Activated CD8-positive, alpha-beta memory T cell treated with anti-CD3 and anti-CD28 coated beads for 48 hours (primary cell): ENCODE results near the gene STPG4.
"Not testable (repeated sequence)": the region's sequence is repeated elsewhere in the genome, so short reads cannot be mapped to it uniquely, and the experiment has no call there.

Experiments
- DNase-seq, 3 experiments: peaks; one replicate each; pipeline ENCODE4 v3.0.0-alpha.2; 2020; ENCODE audit warnings: low read depth in 2 of 3, low spot score in 2 of 3

The STPG4 gene, protein sequence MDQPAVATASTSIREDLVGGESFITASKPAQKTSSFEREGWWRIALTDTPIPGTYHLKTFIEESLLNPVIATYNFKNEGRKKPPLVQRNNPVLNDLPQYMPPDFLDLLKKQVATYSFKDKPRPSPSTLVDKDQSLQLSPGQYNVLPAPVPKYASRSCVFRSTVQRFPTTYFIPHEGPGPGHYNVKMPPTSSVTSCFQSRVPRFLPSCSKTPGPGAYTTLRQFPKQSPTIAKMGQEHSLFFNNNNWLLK

DNA sequence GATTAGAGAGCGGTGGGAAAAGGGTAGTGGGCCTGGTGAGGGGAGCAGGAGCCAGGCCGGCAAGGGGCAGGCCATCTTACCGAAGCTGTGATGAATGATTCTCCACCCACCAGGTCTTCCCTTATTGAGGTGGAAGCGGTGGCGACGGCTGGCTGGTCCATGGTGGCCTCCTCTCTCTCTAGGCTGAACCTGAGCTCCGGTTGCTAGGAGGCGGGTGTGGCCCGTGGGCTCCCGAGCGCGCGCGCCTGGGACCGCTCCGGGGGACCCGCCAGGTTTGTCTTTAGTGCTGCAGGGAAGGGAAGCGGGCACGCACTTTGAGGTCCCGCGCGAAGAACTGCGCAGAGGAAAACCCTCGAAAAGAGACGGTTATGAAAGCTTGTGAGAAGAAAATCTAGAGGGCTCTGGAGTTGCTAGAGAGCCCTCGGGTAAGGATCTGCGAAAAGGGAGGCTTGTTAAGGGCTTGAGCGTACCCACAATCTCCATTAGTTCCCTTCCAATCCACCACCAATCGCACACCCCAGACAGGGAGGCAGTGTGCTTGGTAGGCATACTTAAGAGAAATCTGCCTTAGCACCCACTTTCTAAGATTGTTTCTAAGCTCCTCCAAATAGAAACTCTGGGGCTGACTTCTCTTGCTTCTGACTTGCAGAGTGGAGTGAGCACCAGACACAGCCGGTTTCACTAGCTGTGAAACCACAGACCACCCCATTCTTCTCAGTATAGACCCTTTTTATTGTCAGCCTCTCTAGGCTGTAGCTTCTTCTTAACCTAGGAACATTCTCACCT lies at the start of gene STPG4:
Gene STPG4, minus strand, starts transcription at position 218 of the 786 bp plus-strand sequence. Its CDS starts 57 bp downstream, at position 161.
- DNase-seq, result no peak

DNA sequence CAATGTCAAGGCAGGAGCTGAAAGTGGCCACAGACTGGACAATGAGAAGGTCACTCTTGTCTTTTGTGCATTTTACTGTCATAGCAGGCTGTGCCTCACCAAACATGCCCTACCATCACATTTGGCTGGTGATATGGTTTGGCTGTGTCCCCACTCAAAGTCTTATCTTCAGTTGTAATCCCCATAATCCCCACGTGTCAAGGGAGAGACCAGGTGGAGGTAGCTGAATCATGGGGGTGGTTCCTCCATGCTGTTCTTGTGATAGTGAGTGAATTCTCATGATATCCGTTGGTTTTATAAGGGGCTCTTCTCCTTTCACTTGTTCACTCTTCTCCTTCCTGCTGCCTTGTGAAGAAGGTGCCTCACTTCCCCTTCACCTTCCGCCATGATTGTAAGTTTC lies 49.6 kb upstream of the STPG4 start:
- no peak for DNase-seq

DNA sequence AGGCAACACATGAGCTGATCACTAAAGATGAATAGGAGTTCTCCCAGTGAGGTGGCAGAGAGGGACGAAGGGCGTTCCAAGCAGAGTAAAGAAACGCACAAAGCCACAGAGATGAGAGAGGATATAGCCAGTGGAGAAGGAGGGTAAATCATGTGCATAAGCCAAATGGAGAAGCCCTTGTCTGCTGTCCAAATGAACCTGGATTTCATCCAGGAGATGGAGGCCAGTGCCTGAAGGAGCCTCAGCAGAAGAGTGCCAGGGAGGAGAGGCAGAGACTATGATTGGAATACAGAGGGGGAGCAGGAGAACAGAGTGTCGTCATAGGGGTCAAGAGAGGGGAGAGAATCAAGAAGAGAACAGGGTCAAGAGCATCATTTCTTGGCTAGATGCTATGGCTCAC lies 48.9 kb upstream of the STPG4 start:
- no peak for DNase-seq

DNA sequence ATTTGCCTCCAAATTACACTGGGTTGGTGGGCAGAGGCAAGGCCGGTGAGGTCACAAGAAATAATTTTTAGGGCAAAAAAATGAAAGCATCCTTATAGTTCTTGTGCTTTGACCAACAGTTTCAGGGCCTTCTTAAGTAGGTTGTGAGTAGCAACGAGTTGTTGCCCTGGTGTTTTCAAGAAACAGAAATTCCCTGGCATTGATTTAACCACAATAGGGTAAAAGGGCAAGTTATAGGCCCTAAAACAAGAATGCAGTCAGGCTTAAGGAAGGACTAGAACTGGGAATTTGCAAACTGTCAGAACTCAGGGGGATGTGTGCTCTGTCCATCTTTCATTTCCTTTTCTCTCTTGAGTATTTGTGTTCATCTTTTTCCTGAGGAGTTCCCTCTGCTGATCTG lies 46.1 kb upstream of the STPG4 start:
- DNase-seq, result no peak

DNA sequence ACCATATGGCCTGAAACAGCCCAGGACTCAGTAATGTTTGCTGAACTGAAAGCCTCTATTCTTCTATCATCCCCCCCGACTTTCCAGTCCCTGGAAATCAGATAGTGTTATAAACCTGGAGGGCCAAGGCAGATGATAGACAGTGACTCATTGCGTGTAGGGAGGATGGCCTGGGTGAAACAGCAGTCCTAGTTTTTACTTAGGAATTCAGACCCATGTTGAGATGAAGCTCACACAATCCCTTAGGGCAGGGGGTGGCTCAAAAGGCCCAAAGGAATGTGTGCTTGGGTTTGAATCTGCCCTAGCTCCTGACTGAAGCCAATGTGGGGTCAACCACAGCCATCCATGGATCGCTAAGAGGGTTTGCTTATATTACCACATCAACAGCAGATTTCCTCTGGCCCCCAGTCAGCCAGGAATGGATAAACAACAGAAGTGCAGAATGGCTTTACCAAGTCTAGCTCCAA lies 43.9 kb upstream of the STPG4 start:
- DNase-seq, result no peak

DNA sequence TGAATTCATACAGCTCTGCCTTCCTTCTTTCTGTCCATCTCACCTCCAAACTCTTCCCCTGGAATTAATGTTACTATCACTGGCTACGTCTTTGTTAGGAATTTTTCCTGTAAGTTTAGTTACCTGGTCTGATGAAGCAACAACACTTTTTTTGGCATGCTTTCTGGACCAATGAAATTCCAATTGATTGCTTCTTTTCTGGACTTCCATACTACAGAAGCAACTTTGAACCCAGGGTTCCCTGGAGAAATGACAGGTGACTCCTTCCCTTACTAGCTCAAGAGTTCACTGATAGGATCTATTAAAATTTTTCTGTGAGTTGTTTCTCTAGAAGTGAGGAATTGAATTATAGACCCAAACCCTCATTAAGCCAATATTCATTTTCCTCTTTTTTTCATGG lies 41.4 kb upstream of the STPG4 start:
- no peak for DNase-seq

DNA sequence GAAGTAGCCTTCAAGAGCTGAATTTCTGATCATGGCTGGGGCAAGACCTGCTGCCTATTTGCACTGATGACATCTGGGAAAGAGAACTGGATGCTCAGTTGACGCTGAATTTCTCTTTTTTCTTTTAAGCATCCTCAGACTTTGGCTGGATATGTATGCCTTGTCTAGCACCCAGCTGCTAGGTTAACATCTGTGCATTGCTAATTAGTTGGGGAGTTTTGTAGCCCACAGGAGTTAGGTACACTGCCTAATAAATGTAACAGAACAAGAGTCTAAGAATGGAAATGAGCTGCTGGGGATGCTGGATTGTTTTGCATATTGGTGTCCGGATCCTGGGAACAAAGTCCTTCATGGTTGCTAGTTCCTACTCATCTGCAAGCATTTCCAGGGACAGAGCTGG lies 40.9 kb upstream of the STPG4 start:
- no peak for DNase-seq

DNA sequence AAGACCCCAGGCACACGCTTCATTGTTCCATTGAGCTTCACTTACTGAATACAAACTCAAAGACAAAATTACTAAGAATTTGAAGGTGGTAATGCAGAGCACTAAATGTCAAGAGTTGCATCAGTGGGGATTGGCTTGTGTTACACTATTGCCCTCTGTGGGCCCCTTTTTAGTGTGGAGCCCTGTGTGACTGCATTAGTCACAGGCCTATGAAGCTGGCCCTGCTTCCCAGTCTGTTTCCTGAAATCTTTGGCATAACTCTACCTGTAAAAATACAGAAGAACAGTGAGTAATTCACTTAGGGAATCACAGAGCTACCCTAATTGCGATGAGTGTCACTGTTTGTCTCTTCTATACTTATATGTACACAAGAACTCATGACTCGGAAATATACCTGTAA lies 40.0 kb upstream of the STPG4 start:
- DNase-seq, result no peak

DNA sequence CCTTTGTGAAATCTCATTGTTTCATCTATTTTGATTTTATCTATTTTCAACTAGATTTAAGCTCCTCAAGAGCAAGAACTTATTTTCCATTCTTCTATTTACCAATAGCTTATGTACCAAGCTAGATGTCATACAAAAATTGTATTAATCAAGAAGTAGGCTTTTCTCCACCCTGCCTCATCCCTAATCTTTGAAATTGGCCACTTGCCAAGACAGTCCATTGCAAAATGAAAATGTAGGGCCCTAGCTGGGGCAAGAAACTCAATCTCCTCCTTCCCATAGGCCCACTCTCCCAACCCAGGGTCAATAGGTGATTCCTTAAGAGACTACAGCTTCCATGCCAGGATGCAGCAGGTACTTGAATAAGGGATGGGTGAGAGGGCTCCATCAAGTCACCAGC lies 39.3 kb upstream of the STPG4 start:
- DNase-seq, result no peak

DNA sequence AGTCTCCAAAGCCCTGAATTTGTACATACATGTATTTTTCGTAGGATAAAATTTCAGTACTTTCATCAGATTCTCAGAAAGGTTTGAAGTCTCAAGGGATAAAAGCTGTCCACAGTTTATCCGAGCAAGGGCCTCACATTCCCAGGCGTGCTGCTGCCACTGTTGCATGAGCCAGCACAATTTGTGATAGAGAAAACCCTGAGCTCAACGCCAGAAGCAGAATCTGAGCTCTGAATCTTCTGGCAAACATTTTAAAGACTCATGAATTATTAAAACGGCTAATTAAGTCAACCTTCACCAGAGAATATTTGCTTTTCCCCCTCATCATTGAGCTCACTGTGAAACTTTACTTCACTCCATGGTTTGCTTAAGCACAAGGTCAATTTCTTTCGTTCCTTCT lies 38.5 kb upstream of the STPG4 start:
- DNase-seq, result no peak

DNA sequence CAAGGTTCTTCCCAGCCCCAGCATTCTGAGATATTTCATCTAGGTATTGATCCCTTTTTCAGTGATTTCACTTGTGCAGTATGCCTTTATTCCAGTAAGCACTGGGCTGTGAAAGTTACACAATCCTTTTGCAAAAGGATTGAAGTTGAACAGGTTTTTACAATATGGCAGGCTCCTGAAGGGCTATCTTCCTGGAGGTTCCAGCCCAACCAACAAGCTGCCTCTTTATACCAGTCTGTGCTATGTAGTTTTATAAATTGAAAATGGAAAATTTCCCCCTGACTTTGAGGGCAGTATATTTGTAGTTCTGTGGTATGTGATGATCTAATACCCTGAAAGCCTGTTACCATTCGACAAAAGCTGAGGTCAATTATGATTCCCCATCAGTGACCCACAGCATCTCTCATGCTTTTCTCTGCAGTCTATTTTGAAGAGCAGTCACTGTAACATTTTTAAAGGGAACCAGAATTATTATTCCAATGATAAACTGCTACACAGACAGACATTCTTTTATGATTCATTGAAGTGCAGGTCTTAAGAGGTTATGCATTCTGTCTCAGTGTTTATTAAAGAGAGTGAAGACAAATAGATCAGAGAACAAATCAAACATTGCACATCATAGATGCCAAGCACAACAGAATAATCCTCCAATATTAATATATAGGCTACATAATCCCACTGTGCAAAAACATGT lies 35.2 kb upstream of the STPG4 start:
- DNase-seq, result no peak

DNA sequence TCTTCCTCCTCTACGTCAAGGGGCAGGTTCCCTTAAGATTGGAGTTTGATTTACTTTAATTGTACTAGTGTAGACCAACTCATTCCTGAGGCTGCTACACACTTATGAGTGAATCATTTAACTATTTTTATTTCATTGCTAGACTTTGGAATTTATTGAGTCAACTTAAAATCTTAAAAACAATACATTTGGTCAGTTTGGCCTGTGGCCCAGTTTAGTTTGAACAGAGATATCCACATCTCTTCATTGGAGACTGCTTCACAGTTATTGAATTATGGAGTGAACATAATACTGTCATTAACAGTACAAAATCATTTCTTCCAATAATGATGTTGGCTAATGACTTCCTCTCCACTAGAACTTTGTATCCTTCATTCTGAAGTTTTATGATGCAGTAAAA lies 34.5 kb upstream of the STPG4 start:
- DNase-seq, result no peak

DNA sequence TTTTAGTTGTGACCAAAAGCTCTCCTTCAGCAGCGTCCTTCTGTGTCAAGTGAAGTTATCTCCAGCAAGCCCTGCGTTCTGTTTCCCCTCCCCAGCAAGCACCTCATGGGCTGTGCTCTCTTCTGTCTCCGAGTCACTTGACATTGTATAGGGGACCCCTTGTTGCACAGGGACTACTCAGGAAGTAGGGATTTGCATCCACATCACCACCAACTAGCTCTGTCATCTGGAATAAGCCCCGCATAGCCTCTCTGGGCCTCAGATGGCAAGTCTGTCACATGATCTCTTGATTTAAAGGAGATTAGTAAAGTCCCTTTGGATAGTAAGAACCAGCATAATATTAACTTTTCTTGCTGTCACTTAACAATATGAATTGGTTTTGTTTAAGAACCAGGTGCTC lies 32.0 kb upstream of the STPG4 start:
- DNase-seq, result no peak

DNA sequence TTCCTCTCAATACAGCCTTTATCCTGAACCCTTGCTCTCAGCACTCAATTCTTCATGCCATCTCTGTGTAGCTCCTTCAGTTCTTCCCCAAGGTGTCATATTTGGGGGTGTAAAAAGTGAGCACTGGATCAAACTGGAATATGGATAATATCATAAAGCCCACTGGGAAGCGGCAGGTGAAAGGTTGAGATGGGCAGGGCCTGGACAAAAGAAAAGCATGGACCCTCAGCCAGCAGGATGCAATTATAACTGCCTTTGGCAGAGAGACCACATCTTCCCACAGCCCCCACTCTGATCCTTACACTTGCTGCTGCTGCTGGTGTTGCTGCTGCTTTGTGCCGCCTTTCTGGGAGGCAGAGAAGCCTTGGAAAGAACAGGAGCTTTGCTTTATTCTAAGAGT lies 31.2 kb upstream of the STPG4 start:
- DNase-seq, result no peak

DNA sequence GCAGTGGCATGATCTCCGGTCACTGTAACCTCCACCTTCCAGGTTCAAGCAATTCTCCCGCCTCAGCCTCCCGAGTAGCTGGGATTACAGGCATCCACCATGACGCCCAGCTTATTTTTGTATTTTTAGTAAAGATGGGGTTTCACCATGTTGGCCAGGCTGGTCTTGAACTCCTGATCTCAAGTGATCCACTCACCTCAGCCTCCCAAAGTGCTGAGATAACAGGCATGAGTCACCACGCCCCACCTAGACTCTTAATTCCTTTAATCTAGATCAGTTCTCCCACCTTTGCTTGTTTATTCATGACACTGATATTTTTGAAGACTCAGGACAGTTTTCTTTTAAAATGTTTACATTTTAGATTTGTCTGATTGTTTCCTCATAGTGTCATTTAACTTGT lies 30.0 kb upstream of the STPG4 start:
- not testable (repeated sequence) for DNase-seq

DNA sequence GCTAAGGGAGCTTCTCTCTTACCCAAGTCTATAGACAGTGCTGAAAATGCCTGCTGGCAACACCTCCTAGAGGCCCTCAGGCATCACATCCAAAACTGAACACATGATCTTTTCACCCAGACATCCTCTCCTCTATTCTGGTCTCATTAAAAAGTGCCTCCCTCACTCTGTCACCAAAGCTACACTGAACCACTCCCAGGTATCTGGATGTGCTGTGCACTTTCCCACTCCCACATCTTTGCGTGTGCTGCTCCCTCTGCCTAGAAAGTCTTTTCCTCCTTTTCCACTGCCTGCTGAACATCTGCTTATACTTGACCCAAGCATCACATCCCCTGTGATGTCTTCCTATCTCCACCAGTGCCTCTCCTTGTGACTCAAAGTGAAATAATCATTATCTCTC lies 26.1 kb upstream of the STPG4 start:
- DNase-seq, result no peak

DNA sequence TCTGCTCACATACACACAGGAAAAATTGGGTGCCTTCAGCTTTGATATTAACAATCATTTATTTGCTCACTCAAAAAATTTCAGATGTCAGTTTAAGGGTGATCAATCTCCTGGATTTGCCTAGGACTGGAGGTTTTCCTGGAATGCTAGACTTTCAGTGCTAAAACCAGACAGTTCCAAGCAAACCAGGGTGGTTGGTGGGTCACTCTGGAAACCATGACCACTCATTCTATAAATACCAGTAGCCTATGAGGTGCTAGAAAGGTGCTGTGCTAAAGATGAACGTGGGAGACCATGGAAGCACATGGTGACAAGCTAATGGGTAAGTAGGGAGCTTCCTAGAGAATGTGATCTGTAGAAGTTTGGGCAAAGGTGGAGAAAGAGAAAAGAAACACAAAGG lies 25.4 kb upstream of the STPG4 start:
- DNase-seq, result no peak

DNA sequence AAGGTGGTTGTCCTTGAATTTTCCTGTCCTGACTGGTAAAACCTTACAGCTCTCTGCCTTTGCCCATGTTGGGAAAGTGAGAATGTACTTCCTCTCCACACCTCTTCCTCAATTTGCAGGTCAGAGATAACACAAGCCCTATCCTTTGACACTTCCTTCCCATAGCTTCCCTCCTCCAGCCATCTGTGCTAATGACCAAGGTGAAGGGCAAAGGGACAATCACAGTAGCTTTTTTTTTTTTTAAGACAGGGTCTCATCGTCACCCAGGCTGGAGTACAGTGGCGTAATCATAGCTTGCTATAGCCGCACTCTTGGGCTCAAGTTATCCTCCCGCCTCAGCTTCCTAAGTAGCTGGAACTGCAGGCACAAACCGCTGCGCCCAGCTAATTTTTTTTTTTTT lies 24.3 kb upstream of the STPG4 start:
- DNase-seq, result no peak

DNA sequence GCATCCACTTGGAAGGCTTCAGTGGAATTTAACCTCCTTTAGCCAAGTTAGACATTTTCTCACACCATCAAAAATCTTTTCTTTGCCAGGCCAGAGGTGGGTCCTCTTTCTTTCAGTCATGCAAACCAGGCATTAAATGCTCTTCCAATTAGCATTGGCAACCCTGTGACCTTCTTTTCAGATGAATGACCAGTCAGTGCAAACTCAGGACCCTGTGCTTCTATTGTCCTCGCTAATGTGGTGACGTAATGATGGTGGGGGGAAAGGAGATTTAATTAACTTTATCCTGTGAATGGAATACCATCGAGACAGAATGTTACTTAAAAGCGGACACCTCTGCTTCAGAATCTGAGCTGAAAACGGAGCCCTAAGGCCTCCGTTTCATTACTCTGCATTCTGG lies 23.2 kb upstream of the STPG4 start:
- no peak for DNase-seq

DNA sequence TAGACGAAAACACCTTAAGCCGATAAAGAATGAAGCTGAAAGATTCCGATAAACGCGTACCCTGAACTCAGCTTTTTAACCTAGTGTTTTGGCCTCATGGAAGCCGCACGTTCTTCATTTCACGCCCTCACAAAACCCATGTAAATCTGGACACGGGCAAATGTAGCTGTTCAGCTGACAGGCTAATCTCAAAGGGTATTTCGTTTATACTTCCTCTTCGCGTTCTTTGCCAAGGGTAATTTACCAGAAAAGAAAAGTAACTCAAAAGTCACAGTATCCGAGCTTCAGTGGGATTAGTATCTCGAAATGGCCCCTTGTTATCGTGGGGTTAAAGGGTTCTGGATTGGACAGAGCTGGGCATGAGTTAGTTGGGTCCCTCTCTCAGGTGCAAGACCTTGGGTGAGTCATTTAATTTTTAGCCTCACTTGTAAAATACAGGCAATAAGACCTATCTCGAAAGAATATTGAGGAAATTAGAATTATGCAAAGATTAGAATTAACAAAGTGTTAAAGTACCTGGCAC lies 22.0 kb upstream of the STPG4 start:
- no peak for DNase-seq

DNA sequence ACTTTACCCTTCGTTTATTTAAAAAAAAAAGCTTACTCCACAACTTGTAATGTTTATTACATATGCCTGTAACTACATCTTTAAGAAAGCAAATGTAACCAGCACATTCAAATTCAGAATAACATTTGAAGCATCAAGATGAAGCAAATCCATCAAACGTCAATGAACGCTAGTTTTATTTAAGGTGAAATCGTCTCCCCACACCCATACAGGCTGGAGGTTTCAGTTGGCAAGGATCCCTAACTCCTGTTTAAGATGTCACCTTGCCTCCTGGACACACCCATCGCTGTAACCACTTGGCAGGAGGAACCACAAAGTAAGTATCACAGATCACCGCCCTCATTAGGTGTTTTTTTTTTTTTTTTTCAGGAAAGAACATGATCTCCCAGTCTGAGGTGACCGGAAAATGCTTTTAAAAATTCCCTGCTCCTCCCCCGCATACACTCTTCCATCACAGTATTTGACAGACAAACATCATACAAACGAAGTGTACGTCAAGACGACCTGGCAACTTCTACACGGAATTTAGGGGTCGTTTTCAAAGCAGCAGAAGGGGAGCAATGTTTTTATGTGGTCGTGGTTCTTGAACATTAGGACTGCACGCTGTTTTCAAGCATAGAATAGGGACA lies 19.7 kb upstream of the STPG4 start:
- DNase-seq, result no peak
